HepG2 (cell line): ENCODE data around the gene GORASP2. TPM values are rescaled to one million over a fixed set of nuclear protein-coding genes. Genes with fewer than 3 reads are reported as not detected.
"Not testable (repeated sequence)": the region's sequence is repeated elsewhere in the genome, so short reads cannot be mapped to it uniquely, and the experiment has no call there.

Source experiments
- ATAC-seq: fragments of 200-7000 bp; cut with Tn5 transposase; 3 replicates; pipeline ENCODE4 v1.9.1; 2020; ENCODE audit warnings: mild to moderate bottlenecking, moderate library complexity
- BruUV-seq: library from RNA; stranded (reverse); fragments of 400-500 nt; replicated peaks from 2 replicates; lab custom pipeline; 2021; lab: Mats Ljungman, UMichigan
- CTCF ChIA-PET: fragments of 300-600 bp; formaldehyde crosslinking; extraction: SDS; loops from one replicate; lab custom pipeline; 2021; ENCODE audit warnings: low total read pairs, inconsistent platforms, low intra/inter-chr PET ratio; lab: Yijun Ruan, JAX
- POLR2A ChIA-PET: fragments of 350-600 bp; sonication (Branson Sonifier 250); formaldehyde crosslinking; loops from one replicate; lab custom pipeline; 2020; ENCODE audit warnings: antibody characterized with exemption, inconsistent platforms; lab: Yijun Ruan, JAX
- DNase-seq: peaks from one replicate; pipeline ENCODE4 v3.0.0-alpha.2; 2015; ENCODE audit warnings: low spot score
- FAIRE-seq: peaks from 3 replicates; lab custom pipeline; 2011; peaks lifted over from hg19 to GRCh38; lab: Jason Lieb, UNC
- H2AFZ ChIP-seq: one replicate; pipeline ENCODE4 v1.6.1; 2011; ENCODE audit warnings: low read length, inconsistent platforms
- H3K27ac ChIP-seq: fragments of 300-600 bp; 3 replicates; pipeline ENCODE4 v1.8.0; 2011; ENCODE audit warnings: mixed run types, mild to moderate bottlenecking, mixed read lengths, low read length, inconsistent platforms; ENCODE audit not compliant: insufficient read depth; ENCODE audit errors: extremely low read length
- H3K27me3 ChIP-seq, 2 experiments: fragments of 200-600 bp in 1 of 2; 2 replicates in 1 of 2; 3 replicates in 1 of 2; pipeline versions ENCODE4 v1.6.0 to v1.8.0; 2011; ENCODE audit warnings: low read length in 2 of 2, mild to moderate bottlenecking in 2 of 2, moderate library complexity in 2 of 2, inconsistent platforms in 1 of 2; ENCODE audit not compliant: insufficient read depth in 2 of 2, control insufficient read depth in 1 of 2
- H3K36me3 ChIP-seq, 2 experiments: fragments of 200-600 bp in 1 of 2; replicated peaks in 1 of 2; 2 replicates in 1 of 2; 3 replicates in 1 of 2; pipeline versions ENCODE4 v1.5.1 to v1.8.0; 2011; ENCODE audit warnings: low read length in 2 of 2, inconsistent platforms in 1 of 2; ENCODE audit not compliant: insufficient read depth in 2 of 2, control insufficient read depth in 1 of 2
- H3K4me1 ChIP-seq: 2 replicates; pipeline ENCODE4 v1.5.1; 2012; ENCODE audit warnings: low read length, inconsistent platforms; ENCODE audit not compliant: insufficient read depth
- H3K4me2 ChIP-seq: 2 replicates; pipeline ENCODE4 v1.6.0; 2011; ENCODE audit warnings: low read depth, low read length, inconsistent platforms
- H3K4me3 ChIP-seq, 3 experiments: fragments of 200-600 bp in 1 of 3; sonication (generic), shearing (Covaris generic) in 1 of 3; replicated peaks in 1 of 3; 2 replicates each; pipeline ENCODE4 v1.5.1; 2011 to 2016; ENCODE audit warnings: low read length in 3 of 3, inconsistent platforms in 2 of 3, low read depth in 2 of 3, mild to moderate bottlenecking in 2 of 3, control low read depth in 1 of 3, mixed read lengths in 1 of 3; ENCODE audit not compliant: insufficient read depth in 1 of 3
- H3K79me2 ChIP-seq: one replicate; pipeline ENCODE4 v1.6.1; 2011; ENCODE audit warnings: low read length, inconsistent platforms; ENCODE audit not compliant: insufficient read depth
- H3K9ac ChIP-seq: 2 replicates; pipeline ENCODE4 v1.6.0; 2011; ENCODE audit warnings: mild to moderate bottlenecking, low read depth, low read length, inconsistent platforms; ENCODE audit not compliant: insufficient read depth
- H3K9me3 ChIP-seq: 2 replicates; pipeline ENCODE4 v1.5.1; 2012; ENCODE audit warnings: mild to moderate bottlenecking, low read length
- H4K20me1 ChIP-seq: 2 replicates; pipeline ENCODE4 v1.6.0; 2011; ENCODE audit warnings: inconsistent platforms, mild to moderate bottlenecking, low read length, moderate library complexity; ENCODE audit not compliant: insufficient read depth
- HNF4A ChIP-seq: sonication (generic); formaldehyde crosslinking; IDR thresholded peaks from 2 replicates; pipeline ENCODE4 v1.4.0; 2020; ENCODE audit warnings: missing genetic modification reagents
- JUND ChIP-seq: sonication (generic); formaldehyde crosslinking; IDR thresholded peaks from 2 replicates; pipeline ENCODE4 v1.8.0; 2022; ENCODE audit warnings: mild to moderate bottlenecking, missing genetic modification reagents
- MAFF ChIP-seq: IDR thresholded peaks from 2 replicates; pipeline ENCODE4 v1.6.1; 2011; ENCODE audit warnings: low read depth, low read length, improper control_type of control experiment
- MAFK ChIP-seq, 2 experiments: IDR thresholded peaks in 1 of 2; conservative IDR thresholded peaks in 1 of 2; 2 replicates each; pipeline ENCODE4 v1.6.1; 2011; ENCODE audit warnings: improper control_type of control experiment in 2 of 2, low read length in 2 of 2
- NFE2L1 ChIP-seq: sonication (generic); formaldehyde crosslinking; IDR thresholded peaks from 2 replicates; pipeline ENCODE4 v1.4.0; 2020; ENCODE audit warnings: missing genetic modification reagents, mild to moderate bottlenecking, borderline replicate concordance
- ZNF335 ChIP-seq: sonication (generic); formaldehyde crosslinking; IDR thresholded peaks from 2 replicates; pipeline ENCODE4 v1.4.0; 2020; ENCODE audit warnings: missing genetic modification reagents
- ZNF615 ChIP-seq: sonication (generic); formaldehyde crosslinking; IDR thresholded peaks from 2 replicates; pipeline ENCODE4 v1.5.0; 2020; ENCODE audit warnings: mild to moderate bottlenecking, missing genetic modification reagents, borderline replicate concordance
- ZNF7 ChIP-seq: IDR thresholded peaks from 2 replicates; pipeline ENCODE4 v1.6.1; 2016; ENCODE audit warnings: missing biosample characterization, missing genetic modification reagents
- WGBS: methylation state at CpG from one replicate; pipeline ENCODE4 v1.1.6; 2017; ENCODE audit warnings: low lambda C conversion rate; 5-methylcytosine and 5-hydroxymethylcytosine counted together
- in situ Hi-C: cut with HindIII; loops from 2 replicates; pipeline ENCODE4 v1.10.0; 2017; ENCODE audit warnings: low pct_unique_long_range_greater_than_20kb; ENCODE audit not compliant: extremely low pct_ligation_motif_present
- intact Hi-C: fragments of 100-400 bp; cut with micrococcal nuclease; formaldehyde crosslinking; loops from one replicate; pipeline ENCODE4 v1.10.0; 2022; ENCODE audit not compliant: unreplicated experiment
- polyA plus RNA-seq, 8 experiments: library from polyadenylated mRNA; depleted of rRNA in 3 of 8; stranded (reverse) in 7 of 8; unstranded in 1 of 8; fragments of >200 nt; fragmentation: Illumina TruSeq in 4 of 8; extraction: Trizol in 4 of 8; gene quantifications; 2 replicates each; pipeline versions ENCODE4 v1.2.1 to v1.2.3, GENCODE V29; 2011 to 2016; ENCODE audit warnings: low read depth in 4 of 8, missing spikeins in 1 of 8, mixed read lengths in 1 of 8; ENCODE audit not compliant: insufficient read depth in 1 of 8
- total RNA-seq, 5 experiments: library from RNA; depleted of rRNA; stranded (reverse); fragments of >200 nt; fragmentation: Illumina TruSeq; extraction: Trizol; gene quantifications; 2 replicates each; pipeline ENCODE4 v1.2.3, GENCODE V29; 2016; ENCODE audit warnings: low read depth in 1 of 5
- TF ChIP-seq, protein P1 (sequence below): sonication (generic); formaldehyde crosslinking; IDR thresholded peaks from one replicate; pipeline ENCODE4 v1.5.1; 2020; ENCODE audit warnings: mild to moderate bottlenecking, missing genetic modification reagents; ENCODE audit errors: not compliant biosample characterization

Gene GORASP2
- total and polyA plus RNA-seq, 2 of the 13 experiments (the other 11 are each of a cell fraction or from before 2014, with no cell fraction given) = 103 to 239 TPM

DNA sequence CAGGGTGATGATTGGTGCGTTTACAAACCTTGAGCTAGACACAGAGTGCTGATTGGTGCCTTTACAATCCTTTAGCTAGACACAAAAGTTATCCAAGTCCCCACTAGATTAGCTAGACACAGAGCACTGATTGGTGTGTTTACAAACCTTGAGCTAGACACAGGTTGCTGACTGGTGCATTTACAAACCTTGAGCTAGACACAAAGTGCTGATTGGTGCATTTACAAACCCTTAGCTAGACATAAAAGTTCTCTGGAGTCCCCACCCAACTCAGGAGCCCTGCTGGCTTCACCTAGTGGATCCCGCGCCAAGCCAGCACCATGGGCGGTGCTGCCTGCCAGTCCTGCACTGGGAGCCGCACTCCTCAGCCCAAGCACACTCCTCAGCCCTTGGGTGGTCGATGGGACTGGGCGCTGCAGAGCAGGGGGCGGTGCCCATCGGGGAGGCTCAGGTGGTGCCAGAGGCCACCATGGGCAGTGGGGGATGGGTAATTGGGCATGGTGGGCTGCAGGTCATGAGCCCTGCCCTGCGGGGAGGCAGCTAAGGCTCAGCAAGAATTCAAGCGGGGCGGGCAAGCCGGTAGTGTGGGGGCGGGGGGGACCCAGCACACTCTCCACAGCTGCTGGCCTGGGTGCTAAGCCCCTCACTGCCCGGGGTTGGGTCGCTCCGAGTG lies 13.9 kb upstream of the GORASP2 start:
- H4K20me1 ChIP-seq, H3K27me3 ChIP-seq, FAIRE-seq, H3K27ac ChIP-seq, intact Hi-C loops, H3K4me3 ChIP-seq, POLR2A ChIA-PET, H3K9ac ChIP-seq, H3K79me2 ChIP-seq, CTCF ChIA-PET, BruUV-seq, H3K4me2 ChIP-seq, H3K4me1 ChIP-seq, H2AFZ ChIP-seq, DNase-seq, in situ Hi-C loops, H3K36me3 ChIP-seq: not testable (repeated sequence)
- peaks cover 44% of the 10 kb centered on the region for H3K9me3 ChIP-seq
- 87% methylated on average over 10 of the region's 17 CpGs for WGBS
- ATAC-seq = peak; percentile 33; the same call in 2 of the 3 replicates
- peak; percentile 58 to 76; a peak in 2 of 4 replicates for TF ChIP-seq MAFK (conservative IDR thresholded peaks at IDR 0.05 in 1 of 2, IDR thresholded peaks at IDR 0.05 in 1 of 2; ENCODE audit: low read length in 2 of 2)
- TF ChIP-seq MAFF = peak; percentile 64

DNA sequence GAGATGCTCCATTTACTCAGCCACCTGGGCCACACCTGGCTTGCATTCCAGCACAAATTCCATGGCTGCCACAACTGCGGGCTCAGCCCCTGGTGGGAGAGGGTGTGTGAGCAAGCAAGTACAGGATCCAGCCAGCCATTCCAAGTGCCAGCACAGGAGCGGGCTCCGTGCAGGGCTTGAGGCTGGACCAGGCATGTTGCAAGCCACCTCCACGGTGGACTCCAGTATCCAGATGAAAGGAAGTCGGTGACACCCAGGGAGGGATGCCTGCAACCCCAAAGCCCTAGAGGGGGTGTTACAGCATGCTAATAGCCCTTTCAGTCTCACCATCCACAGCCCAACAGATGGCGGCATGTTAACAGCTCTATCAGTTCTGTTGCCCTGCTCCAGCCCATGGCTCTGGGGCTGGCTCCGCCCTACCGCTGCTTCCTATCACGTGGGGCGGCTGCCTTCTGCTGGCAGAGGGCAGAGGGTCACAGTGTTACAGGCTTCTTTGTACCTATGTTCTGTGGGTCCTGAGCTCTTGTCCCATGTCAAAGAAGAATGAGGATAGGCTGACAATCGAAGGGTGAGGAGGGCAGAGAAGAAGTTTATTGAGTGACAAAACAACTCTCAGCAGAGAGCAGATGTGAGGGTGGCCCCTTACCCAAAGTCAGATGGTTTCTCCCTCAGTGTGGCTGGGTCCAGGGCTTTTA lies 11.7 kb upstream of the GORASP2 start:
- H3K9me3 ChIP-seq = peaks cover 23% of the 10 kb centered on the region
- no peak for FAIRE-seq
- no peak overlapping the region for H3K4me3 ChIP-seq
- no peaks in the 10 kb centered on the region for H3K27me3 ChIP-seq
- DNase-seq = no peak
- no peaks in the 10 kb centered on the region for H4K20me1 ChIP-seq
- H3K36me3 ChIP-seq = no peaks in the 10 kb centered on the region
- BruUV-seq = no TSS peak
- no peak overlapping the region for H3K9ac ChIP-seq
- in situ Hi-C loops = no loop called here
- ChIA-PET CTCF (no interaction called here), POLR2A (no interaction called here)
- no peak overlapping the region for H3K27ac ChIP-seq
- intact Hi-C loops = no loop called here
- no peak; the same call in 2 of the 3 replicates for ATAC-seq
- no peaks in the 10 kb centered on the region for H3K79me2 ChIP-seq
- 77% methylated on average over 11 of the region's 11 CpGs for WGBS
- no peak overlapping the region for H3K4me2 ChIP-seq
- H3K4me1 ChIP-seq = peaks cover 12% of the 10 kb centered on the region
- H2AFZ ChIP-seq = no peak overlapping the region
- TF ChIP-seq ZNF7 (CRISPR knock-in tag) (peak; percentile 63; the same call in 1 of the 2 replicates), JUND (CRISPR knock-in tag) (no peak), HNF4A (CRISPR knock-in tag) (no peak), NFE2L1 (CRISPR knock-in tag) (no peak), ZNF335 (no peak), ZNF615 (no peak)
- TF ChIP-seq, protein P1, sequence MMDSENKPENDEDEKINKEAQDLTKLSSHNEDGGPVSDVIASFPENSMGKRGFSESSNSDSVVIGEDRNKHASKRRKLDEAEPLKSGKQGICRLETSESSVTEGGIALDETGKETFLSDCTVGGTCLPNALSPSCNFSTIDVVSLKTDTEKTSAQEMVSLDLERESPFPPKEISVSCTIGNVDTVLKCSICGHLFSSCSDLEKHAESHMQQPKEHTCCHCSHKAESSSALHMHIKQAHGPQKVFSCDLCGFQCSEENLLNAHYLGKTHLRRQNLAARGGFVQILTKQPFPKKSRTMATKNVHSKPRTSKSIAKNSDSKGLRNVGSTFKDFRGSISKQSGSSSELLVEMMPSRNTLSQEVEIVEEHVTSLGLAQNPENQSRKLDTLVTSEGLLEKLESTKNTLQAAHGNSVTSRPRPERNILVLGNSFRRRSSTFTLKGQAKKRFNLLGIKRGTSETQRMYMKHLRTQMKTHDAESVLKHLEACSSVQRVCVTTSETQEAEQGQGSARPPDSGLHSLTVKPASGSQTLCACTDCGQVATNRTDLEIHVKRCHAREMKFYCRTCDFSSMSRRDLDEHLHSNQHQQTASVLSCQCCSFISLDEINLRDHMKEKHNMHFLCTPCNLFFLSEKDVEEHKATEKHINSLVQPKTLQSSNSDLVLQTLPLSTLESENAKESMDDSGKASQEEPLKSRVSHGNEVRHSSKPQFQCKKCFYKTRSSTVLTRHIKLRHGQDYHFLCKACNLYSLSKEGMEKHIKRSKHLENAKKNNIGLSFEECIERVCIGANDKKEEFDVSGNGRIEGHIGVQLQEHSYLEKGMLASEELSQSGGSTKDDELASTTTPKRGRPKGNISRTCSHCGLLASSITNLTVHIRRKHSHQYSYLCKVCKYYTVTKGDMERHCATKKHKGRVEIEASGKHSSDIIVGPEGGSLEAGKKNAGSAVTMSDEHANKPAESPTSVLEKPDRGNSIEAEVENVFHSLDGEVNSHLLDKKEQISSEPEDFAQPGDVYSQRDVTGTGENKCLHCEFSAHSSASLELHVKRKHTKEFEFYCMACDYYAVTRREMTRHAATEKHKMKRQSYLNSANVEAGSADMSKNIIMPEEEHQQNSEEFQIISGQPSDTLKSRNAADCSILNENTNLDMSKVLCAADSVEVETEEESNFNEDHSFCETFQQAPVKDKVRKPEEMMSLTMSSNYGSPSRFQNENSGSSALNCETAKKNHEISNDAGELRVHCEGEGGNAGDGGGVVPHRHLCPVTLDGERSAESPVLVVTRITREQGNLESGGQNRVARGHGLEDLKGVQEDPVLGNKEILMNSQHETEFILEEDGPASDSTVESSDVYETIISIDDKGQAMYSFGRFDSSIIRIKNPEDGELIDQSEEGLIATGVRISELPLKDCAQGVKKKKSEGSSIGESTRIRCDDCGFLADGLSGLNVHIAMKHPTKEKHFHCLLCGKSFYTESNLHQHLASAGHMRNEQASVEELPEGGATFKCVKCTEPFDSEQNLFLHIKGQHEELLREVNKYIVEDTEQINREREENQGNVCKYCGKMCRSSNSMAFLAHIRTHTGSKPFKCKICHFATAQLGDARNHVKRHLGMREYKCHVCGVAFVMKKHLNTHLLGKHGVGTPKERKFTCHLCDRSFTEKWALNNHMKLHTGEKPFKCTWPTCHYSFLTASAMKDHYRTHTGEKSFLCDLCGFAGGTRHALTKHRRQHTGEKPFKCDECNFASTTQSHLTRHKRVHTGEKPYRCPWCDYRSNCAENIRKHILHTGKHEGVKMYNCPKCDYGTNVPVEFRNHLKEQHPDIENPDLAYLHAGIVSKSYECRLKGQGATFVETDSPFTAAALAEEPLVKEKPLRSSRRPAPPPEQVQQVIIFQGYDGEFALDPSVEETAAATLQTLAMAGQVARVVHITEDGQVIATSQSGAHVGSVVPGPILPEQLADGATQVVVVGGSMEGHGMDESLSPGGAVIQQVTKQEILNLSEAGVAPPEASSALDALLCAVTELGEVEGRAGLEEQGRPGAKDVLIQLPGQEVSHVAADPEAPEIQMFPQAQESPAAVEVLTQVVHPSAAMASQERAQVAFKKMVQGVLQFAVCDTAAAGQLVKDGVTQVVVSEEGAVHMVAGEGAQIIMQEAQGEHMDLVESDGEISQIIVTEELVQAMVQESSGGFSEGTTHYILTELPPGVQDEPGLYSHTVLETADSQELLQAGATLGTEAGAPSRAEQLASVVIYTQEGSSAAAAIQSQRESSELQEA (CRISPR knock-in tag) = no peak
